Stimulated activated CD4-positive, alpha-beta T cell treated with anti-CD3 and anti-CD28 coated beads, Interleukin-12 subunit alpha, Interleukin-12 subunit beta, amount 100 ng/mL, for 24 hours (primary cell): Measurements from ENCODE around the gene APOLD1.
"Not testable (repeated sequence)": the region's sequence is repeated elsewhere in the genome, so short reads cannot be mapped to it uniquely, and the experiment has no call there.

ENCODE experiments used
- DNase-seq, 2 experiments: peaks; one replicate each; pipeline ENCODE4 v3.0.0-alpha.2; 2020; ENCODE audit warnings: low read depth in 2 of 2

Gene APOLD1, protein sequence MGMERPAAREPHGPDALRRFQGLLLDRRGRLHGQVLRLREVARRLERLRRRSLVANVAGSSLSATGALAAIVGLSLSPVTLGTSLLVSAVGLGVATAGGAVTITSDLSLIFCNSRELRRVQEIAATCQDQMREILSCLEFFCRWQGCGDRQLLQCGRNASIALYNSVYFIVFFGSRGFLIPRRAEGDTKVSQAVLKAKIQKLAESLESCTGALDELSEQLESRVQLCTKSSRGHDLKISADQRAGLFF

DNA sequence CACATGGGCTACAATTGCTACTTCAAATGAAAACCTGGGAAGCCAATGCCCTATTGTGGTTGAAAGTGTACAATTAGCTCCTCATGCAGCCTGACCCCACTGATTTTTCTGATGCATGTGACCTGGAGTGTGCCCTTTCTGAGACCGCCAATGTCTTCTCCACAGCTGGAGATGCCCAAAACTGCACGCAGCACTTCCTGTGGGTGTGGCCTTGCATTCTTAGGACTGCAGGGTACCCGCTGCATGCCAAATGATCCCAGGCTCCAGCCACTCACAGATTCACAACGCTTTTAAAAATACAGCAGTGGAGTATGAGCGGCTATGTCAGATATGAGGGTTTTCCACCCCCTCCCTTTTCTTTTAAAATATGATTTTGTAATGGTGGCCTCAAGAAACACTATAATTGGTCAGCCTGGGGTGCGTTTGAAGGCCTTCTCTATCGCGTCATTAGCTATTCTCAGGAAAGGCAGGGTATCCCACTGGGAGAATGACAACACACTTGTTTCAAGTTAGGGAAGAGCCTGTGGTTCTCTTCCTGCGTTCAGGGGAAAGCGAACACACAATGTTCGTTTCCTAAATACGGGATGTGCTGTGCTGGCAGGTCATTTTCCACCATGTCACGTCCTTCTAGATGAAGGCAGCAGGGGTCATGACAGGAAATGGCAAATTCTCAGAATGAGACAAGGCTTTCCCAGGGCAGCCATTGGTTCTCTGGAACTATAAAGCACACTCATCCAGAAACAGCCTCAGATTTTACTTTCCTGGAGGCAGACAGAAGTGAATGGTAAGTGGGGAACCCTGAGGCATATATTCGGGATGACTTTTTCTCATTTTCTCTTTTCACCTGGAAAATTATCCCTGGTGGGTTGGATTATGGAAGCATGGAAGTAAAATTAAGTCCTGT, at the start of gene APOLD1:
APOLD1 (plus strand) TSS at position 749 of the 904 bp plus-strand sequence; CDS start at position 782, 33 bp downstream.
- DNase-seq, result no peak

DNA sequence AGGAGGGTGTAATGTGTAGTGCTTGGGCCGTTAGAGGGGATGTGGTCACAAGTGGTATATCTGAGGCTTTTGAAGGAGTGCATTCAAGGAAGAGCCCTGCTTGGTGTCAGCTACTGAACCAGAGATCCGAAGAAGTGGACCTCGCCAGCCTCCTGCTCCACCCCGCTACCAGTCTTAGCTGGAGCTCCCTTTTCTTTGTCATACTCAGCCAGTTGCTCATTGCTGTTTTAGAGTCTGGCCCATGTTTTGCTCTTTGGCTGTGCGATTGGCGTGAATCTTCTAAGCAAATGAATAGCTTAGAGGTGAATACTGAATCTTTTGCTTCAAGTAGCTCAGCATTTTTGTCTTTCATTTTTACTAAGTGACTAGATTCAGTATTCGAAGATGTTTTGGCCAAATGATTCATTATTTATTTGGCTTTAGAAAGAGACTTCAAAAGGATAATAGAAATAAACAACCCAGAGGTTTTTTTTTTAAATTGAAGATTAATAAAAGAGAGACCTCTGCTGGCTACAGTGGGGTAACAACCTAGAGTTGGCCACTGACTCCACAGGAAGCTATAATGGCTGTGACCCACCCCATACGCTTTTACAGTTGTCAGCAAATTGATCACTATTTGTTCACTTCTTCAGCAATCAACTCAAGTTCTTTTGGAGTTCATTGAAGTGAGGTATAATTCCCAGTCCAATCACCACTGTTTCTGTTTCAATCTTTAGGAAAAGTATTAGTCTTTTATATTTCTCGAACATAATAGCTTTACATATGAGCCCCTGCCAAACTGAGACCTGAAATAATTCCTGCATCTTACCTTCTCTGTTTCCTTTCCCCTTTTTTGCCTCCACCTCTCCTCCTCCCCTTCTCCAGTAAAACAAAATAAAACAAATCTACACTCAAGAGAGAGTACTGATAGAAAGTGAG, 48.4 kb upstream of the APOLD1 start:
- DNase-seq, result no peak

DNA sequence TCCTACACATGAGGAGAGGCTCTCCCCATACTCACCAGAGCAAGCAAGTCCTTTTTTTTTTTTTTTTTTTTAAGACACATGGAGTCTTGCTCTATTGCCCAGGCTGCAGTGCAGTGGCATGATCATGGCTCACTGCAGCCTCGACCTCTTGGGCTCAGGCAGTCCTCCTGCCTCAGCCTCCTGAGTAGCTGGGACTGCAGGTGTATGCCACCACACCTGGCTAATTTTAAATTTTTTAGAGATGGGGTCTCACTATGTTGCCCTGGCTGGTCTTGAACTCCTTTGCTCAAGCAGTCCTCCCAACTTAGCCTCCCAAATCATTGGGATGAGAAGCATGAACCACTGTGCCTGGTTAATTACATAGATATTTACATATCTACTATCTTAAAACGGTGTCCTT, 47.3 kb upstream of the APOLD1 start:
- not testable (repeated sequence) for DNase-seq

DNA sequence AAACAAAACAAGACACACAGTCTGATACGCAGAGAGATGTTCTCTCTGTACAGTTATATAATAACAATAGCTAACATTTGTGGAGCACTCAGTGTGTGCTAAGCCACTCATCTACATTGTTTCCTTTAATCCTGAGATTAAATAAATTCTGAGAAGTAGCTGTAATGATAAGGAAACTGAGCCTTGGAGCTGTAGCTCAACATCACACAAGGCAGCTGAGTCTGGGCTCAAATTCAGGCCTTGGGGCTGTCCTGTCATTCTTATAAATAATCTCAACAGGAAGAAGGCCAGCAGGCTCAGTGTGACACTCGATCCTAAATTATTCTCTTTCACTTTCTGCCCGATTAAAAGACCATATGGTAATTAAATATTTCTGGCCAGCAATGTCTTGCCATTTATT, 43.8 kb upstream of the APOLD1 start:
- DNase-seq, result no peak

DNA sequence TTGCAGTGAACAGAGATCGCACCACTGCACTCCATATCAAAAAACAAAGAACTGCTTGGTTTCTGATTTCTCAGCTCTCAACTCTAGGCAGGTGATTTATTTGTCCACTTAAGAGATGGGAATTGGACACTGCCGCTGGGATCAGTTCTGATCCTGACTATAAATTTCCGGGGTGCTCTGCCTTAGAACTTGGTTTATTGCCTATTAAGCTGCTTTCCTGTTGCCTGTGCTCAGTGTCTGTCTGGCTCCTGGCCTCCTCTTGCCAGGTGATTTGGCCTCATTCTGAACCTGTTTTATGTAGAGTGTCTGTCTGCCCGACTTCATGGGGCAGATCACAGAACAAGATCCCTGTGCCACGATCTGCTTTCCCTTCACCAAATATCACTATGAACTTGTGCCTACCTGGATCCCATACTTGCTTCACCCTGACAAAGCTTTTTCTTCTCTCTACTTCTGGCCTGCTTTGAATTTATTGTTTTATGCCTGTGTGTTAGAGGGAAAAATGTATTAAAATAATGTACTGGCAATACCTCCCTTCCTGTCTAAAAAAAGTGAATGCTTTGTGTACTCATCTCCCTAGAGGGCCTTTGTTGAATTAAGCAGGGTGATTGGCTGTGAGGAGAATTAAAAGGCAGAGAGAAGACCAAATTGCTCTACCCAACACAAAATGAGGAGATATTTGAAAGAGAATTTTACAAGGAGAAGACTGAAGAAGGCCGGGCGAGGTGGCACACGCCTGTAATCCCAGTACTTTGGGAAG, 40.7 kb upstream of the APOLD1 start:
- DNase-seq, result no peak

DNA sequence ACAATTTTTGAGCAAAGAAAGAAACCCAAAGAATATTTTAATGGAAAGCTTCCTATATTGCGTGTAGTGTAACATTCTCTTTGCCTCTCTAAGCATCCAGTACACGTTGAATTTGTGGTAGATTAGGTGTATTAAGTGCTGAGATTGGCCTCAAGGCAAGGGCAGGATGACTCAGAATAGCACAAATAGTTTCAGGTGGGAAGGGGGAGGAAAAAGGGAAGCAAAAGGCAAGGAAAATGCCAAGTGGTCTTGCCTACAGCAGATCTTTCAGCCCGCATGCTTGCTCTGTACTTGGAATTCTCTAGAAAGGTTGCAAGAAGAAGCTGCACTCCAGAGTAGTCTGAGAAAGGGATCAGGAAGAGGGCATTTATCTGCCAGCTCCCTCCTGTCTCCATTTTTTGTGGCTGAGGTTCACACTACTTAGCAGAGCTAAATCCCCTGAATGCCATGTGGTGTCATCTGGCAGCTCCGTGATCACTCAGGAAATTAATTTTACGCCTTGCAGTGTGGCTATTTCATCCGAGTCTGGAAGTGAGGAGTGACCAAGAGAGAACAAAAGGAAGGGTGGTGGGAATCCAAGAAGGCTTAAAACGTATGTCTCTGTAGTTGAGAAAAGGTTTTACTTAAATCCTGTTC, 39.8 kb upstream of the APOLD1 start:
- no peak for DNase-seq

DNA sequence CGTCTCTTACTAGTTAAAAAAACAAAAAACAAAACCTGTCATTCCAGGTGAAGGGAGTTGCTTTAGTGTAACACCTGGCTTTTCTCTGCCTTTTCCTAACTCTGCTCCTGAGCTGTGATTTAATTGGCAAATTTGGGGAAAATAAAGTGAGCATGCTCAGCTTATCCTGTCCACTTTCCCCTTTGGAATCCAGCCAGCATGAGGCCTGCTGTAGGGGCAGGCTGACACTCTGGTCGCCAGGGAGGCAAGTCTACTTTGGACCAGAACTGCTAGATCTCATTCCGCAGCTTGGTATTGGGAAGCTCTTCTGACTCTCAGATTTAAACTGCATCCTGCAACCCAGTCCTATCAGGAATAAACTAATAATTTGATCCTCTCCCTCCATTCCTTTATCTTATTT, 38.2 kb upstream of the APOLD1 start:
- DNase-seq, result no peak

DNA sequence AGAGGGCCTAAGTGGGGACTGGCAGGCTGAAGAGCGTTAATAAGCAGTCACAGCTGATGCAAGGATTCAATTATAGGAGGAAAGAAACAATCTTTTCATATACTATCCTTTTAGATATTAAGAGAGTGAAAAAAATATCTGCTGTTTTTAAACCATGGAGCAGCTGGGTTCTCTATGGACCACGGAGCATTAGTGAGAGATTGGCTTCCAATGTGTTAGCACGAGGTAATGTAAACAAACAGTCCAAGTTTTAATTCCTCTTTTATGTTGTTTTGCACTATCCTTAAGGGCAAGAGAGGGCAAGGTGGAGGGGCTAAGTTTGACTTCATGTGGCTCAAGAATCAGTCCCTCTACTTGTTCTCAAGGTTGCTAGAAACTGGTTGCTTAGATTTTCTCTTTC, 37.4 kb upstream of the APOLD1 start:
- DNase-seq, result no peak

DNA sequence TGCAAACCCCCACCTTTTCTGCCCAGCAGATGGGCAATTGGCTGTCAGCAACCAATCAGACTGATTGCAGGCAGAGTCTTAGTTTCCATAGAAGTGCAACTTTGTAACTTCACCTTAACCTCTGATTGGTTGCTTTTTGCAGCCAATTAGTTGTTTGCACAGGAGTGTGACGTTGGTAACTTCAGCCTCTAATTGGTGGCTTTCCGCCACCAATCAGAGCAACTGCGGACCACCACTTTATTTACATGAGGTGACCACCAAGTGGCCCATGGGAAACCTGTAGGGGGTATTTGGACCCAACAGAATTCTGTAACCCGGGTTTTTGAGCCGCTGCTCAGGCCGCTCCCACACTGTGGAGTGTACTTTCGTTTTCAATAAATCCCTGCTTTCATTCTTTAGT, 36.0 kb upstream of the APOLD1 start:
- DNase-seq, result no peak

DNA sequence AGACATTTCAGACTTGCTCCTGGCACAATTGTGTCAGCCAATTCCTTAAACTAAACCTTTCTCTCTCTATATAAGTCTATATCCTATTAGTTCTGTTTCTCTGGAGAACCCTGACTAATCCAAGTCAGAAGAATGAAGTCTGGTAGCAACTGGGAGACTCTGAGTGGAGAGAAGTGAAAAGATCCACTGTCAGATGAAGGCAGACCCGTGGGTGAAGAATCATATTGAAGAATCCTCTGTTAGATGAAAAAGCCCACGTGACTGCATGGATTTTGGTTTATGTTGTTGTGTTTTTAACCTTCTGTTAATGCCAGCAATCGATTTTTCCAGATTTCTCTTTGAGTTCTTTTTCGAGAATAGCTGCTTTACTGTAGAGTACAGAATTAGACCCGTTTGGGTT, 29.5 kb upstream of the APOLD1 start:
- no peak for DNase-seq

DNA sequence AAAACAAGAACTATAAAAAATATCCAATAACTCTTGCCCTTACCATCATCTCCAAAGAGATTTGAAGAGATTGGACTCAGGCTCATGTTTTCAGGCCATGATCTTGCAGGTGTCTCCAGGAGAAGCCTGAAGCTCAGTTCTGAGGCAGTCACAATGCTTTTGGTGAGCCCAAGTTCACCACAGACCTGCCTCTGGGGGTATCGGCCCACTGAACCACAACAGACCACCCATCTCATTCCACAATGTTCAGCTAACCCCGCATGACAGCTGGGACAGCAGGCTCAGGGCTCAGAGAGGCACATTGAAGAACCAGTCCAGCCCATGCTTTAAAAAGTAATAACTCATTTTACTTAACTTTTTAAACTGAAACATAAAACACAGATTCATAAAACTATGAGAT, 28.3 kb upstream of the APOLD1 start:
- no peak for DNase-seq

DNA sequence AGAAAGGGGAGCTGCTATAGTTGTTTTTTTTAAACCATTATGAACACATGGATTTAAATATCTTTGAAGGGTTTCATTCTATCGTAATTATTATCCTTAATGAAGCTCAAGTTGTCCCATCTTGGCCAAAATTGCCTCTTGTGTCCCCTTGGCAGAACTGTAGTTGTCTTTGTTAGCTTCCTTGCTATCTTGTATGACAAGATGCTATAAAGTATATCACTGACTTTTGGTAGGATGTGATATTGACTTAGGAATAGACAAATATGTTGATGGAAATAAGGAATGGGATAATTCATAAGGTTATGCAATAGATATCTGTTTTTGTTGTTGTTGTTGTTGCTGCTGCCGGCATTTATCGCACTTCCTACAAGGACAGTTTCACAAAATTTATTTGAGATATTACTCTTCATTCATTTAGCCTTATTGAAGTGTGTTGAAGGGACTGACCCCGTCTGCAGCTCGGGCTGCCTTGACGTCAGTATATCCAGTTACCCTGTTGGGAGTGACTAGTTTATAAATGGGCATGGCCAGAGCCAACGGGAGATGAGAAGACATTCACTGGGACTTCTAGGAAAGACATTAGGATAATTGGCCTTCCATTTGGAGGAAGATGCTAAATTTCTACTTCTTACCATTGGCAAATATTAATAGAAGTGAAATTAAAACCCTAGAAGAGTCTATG, 26.1 kb upstream of the APOLD1 start:
- DNase-seq, result no peak

DNA sequence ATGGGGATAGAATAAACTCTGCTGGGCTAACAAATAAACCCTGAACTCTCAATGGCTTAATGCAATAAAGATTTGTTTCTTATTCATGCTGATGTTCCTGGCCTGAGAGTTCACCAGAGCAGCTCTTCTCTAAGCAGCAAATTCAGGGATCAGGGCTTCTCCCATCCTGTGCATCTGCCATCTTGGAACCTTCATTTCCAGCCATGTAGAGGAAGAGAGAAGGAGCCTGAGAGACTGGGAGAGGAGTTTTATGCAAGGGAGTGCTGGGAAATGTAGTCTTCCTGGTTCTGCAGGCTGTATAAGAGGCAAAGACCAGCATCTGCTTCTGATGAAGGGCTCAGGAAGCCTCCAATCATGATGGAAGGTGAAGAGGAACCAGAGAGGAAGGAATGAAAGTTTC, 20.6 kb upstream of the APOLD1 start:
- no peak for DNase-seq

DNA sequence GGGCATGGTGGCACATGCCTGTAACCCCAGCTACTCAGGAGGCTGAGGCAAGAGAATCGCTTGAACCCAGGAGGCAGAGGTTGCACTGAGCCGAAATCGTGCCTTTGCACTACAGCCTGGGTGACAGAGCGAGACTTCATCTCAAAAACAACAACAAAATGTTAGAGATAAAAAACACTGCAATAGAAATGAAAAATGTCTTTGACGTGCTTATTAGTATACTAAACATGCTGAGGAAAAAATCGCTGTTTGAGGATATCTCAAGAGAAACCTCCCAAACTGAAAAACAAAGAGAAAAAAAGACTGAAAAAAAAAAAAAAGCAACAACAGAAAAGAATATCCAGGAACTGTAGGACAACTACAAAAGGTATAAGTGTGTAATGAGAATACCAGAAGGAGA, 15.2 kb upstream of the APOLD1 start:
- no peak for DNase-seq

DNA sequence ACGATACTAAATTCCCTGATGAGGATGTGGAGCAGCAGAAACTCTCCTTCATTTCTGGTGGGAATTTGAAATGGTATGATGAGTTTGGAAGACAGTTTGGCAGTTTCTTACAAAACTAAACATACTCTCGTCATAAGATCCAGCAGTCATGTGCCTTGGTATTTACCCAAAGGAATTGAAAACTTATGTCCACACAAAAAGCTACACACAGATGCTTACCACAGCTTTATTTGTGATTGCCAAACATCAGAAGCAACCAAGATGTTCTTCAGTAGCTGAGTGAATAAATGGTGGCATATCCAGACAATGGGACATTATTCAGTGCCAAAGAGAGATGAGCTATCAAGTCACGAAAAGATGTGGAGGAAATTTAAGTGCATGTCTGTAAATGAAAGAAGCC, 10.7 kb upstream of the APOLD1 start:
- no peak for DNase-seq

DNA sequence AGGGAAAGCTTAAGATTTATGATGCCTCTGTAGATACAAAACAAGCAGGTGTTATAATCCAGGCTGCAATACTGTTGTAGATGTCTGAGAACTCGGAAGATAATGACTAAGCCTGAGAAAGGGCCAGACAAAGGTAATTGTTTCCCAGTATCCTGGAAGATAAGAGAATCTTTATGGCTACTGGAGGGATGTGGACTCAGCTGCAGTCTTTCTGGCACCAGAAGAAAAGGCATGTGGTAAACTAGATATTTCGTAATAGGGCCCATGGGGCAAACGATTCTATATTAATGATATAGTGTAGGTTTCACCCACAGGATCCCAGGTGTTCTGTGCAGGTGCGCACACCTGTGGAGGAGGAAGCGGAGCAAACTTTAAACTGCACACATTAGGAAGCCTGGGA, 9.2 kb upstream of the APOLD1 start:
- no peak for DNase-seq

DNA sequence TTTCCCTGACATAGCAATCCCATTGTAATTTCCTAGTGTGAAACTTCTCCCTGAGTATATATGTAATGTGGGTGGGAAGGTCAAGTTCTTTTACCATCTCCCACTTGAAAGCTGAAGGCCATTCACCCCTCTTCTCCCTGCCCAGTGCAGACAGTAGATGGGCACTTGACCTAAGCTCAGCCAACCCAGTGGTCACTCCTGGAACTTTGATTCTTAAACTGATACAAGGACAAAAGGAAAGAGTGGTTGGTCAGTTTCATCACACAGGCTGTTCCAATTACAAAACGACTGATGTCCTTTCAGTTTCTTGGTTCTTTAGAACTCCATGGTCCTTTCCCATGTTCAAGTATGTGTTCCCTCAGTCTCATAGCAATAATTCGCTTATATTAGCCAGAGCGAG, 8.4 kb upstream of the APOLD1 start:
- DNase-seq, result no peak

DNA sequence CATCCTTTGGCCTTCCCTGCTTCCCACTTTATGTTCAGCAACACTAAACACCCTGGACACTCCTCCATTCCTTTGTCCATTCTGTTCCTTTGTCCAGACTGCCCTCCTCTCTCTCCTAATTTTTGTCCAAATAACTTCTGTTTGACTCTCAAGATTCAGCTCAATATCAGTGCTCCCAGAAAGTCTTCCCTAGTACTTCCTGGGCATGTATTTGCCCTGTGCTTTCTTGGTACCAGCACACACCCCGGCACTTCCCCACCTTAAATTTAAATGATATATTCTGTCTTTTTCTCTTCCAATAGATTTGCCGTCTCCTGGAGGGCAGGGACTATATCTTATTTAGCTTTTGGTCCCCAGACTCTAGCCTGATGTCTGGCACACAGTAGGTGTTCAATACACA, 6.5 kb upstream of the APOLD1 start:
- DNase-seq, result no peak

DNA sequence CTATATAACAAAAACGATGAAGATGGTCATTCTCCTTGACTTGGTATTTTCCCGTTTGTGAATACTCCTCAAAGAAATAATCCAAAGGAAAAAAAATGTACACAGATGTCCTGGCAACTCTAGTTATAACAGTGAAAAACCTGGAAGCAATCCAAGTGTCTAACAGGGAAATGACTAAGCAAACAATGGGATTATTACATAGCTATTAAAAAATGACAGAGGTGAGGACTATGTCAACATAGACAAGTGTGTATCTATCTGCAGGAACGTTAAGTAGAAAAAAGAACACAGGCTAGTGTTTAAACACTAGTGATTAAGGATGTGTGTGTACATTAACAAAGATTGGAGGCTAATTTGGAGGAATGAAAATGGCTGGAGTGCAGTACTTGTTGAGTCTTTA, 5.9 kb upstream of the APOLD1 start:
- no peak for DNase-seq

DNA sequence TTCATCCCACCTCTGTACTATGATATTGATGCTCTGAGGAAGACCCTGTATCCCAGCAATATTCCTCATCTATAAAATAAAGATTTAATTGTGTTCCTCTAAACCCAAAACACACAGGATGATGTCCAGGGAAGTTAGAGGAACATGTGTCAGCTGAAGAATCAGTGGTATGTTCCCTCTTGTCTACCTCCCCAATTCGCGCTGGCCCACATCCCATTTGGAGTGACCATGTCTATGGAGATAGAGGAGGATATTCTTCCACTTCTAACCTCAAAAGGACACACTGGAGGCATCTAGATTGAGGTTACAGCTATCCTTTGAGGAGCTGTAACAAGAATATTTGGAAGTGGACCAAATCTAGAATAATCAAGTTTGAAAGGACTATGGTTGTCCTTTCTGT, 1.3 kb upstream of the APOLD1 start:
- no peak for DNase-seq

DNA sequence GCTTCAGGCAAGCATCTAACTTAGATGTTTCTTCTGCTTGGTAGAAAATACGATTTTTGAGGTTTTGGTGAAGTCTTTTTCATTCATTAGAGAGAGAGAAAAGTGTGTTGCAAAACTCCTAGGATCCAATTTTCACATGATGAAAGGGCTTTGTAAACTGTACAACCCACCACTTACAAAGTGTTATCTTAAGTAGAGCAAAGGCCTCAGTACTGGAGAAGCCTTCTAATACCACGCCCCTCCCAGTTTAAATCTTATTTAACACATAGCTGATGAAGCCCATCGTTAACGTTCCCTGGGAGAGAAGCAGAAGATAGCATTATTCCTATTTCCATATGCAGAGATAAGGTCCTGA, 869 bp downstream of the APOLD1 start:
- DNase-seq, result no peak
